ENCODE measurements around the gene DCTN3. TPM values are rescaled to one million over a fixed set of nuclear protein-coding genes. Genes with fewer than 3 reads are reported as not detected.

Gene DCTN3
- total RNA-seq, 1 donor from 2014 or later: 78.6 TPM

GRCh38 chr9:34600908-34601307, 19.4 kb downstream of the DCTN3 start:
- no peaks in the 10 kb centered on the region for H3K9me3 ChIP-seq
- intact Hi-C loops (cut with DNase I): no loop called here
- no peak overlapping the region for H3K4me3 ChIP-seq
- no peak for TF ChIP-seq CTCF (IDR thresholded peaks at IDR 0.05)
- no peak for TF ChIP-seq POLR2AphosphoS5 (IDR thresholded peaks at IDR 0.05; ENCODE audit: insufficient read depth in 1 of 2, low read depth in 1 of 2)
- no peak for TF ChIP-seq POLR2A (IDR thresholded peaks at IDR 0.05)
- peaks cover 5% of the 10 kb centered on the region for H3K4me1 ChIP-seq
- no peak for DNase-seq (ENCODE audit: extremely low spot score in 2 of 2)
- H3K27ac ChIP-seq: no peak overlapping the region
- no peaks in the 10 kb centered on the region for H3K27me3 ChIP-seq
- no peaks in the 10 kb centered on the region for H3K36me3 ChIP-seq

GRCh38 chr9:34599546-34599945, 20.7 kb downstream of the DCTN3 start:
- H3K36me3 ChIP-seq: no peaks in the 10 kb centered on the region
- H3K4me1 ChIP-seq: peaks cover 5% of the 10 kb centered on the region
- H3K9me3 ChIP-seq: no peaks in the 10 kb centered on the region
- no peaks in the 10 kb centered on the region for H3K27me3 ChIP-seq
- no peak for DNase-seq (ENCODE audit: extremely low spot score in 2 of 2)
- intact Hi-C loops (cut with DNase I): loop anchor here (10.0 kb wide), 1 partner anchor 195 kb away; no protein-coding TSS in a partner anchor
- TF ChIP-seq POLR2A (IDR thresholded peaks at IDR 0.05) (no peak), POLR2AphosphoS5 (IDR thresholded peaks at IDR 0.05; ENCODE audit: insufficient read depth in 1 of 2, low read depth in 1 of 2) (no peak), CTCF (IDR thresholded peaks at IDR 0.05) (no peak)
- H3K4me3 ChIP-seq: no peak overlapping the region
- no peak overlapping the region for H3K27ac ChIP-seq

GRCh38 chr9:34594177-34594576, 26.1 kb downstream of the DCTN3 start:
- Histone ChIP-seq H3K4me3 (no peak overlapping the region), H3K27ac (peak overlapping the region; percentile 84), H3K36me3 (no peaks in the 10 kb centered on the region), H3K27me3 (no peaks in the 10 kb centered on the region), H3K9me3 (no peaks in the 10 kb centered on the region), H3K4me1 (peaks cover 48% of the 10 kb centered on the region)
- TF ChIP-seq POLR2A (IDR thresholded peaks at IDR 0.05): no peak
- TF ChIP-seq POLR2AphosphoS5 (IDR thresholded peaks at IDR 0.05; ENCODE audit: insufficient read depth in 1 of 2, low read depth in 1 of 2): peak in 1 of 2 donors; percentile 63
- intact Hi-C loops (cut with DNase I): loop anchor here (5.0 to 10.0 kb wide), 2 partner anchors 47 to 189 kb away; no protein-coding TSS in a partner anchor
- no peak for DNase-seq (ENCODE audit: extremely low spot score in 2 of 2)

- Histone ChIP-seq H3K4me3 (no peak overlapping the region), H3K27me3 (no peaks in the 10 kb centered on the region), H3K4me1 (peaks cover 58% of the 10 kb centered on the region), H3K36me3 (no peaks in the 10 kb centered on the region), H3K27ac (peak overlapping the region; percentile 84), H3K9me3 (no peaks in the 10 kb centered on the region)
- TF ChIP-seq CTCF (IDR thresholded peaks at IDR 0.05) (no peak), POLR2A (IDR thresholded peaks at IDR 0.05) (no peak), POLR2AphosphoS5 (IDR thresholded peaks at IDR 0.05; ENCODE audit: insufficient read depth in 1 of 2, low read depth in 1 of 2) (peak; percentile 59 to 81)
- no peak for DNase-seq (ENCODE audit: extremely low spot score in 2 of 2)
- intact Hi-C loops (cut with DNase I): loop anchor here (5.0 to 10.0 kb wide), 2 partner anchors 46 to 188 kb away; no protein-coding TSS in a partner anchor
These were observed 27.2 kb downstream of the DCTN3 start for GRCh38 chr9:34592895-34593601.

- intact Hi-C loops (cut with DNase I): loop anchor here (5.0 to 10.0 kb wide), 2 partner anchors 45 to 187 kb away; no protein-coding TSS in a partner anchor
- peaks cover 58% of the 10 kb centered on the region for H3K4me1 ChIP-seq
- peak overlapping the region; percentile 84 for H3K27ac ChIP-seq
- H3K4me3 ChIP-seq: no peak overlapping the region
- peak in 1 of 3 experiments; percentile 4 for TF ChIP-seq CTCF (IDR thresholded peaks at IDR 0.05)
- no peak for TF ChIP-seq POLR2A (IDR thresholded peaks at IDR 0.05)
- no peak for TF ChIP-seq POLR2AphosphoS5 (IDR thresholded peaks at IDR 0.05; ENCODE audit: insufficient read depth in 1 of 2, low read depth in 1 of 2)
- no peaks in the 10 kb centered on the region for H3K36me3 ChIP-seq
- no peaks in the 10 kb centered on the region for H3K9me3 ChIP-seq
- no peaks in the 10 kb centered on the region for H3K27me3 ChIP-seq
- no peak for DNase-seq (ENCODE audit: extremely low spot score in 2 of 2)
These were observed 28.1 kb downstream of the DCTN3 start for GRCh38 chr9:34591917-34592866.

Measured in vagina (tissue), 2 donors.